HL-60 (cell line): ENCODE data around the gene GPC3.

Experiments used
- CTCF ChIP-seq: IDR thresholded peaks from one replicate; pipeline ENCODE4 v1.5.1; 2011; ENCODE audit warnings: low read length, control low read depth, inconsistent platforms; ENCODE audit not compliant: insufficient read depth
- REST ChIP-seq: IDR thresholded peaks from 2 replicates; pipeline ENCODE4 v1.6.1; 2012; ENCODE audit warnings: low read depth; ENCODE audit not compliant: insufficient replicate concordance
- SPI1 ChIP-seq: IDR thresholded peaks from 2 replicates; pipeline ENCODE4 v1.6.1; 2012; ENCODE audit warnings: low read depth, mild to moderate bottlenecking, borderline replicate concordance

GRCh38 chrX:133840415-133840814 is 145.0 kb downstream of the GPC3 start:
- no peak for TF ChIP-seq REST
- TF ChIP-seq CTCF = no peak
- no peak for TF ChIP-seq SPI1
